Stimulated activated naive CD4-positive, alpha-beta T cell (primary cell): ENCODE data around the gene MPRIP.

Source experiments
- DNase-seq, 6 experiments: peaks; one replicate each; lab custom pipeline; 2025; lab: John Stamatoyannopoulos, UW

MPRIP gene

GRCh38 chr17:17070931-17071330 is 28.7 kb downstream of the MPRIP start:
- no peak for DNase-seq

GRCh38 chr17:17071531-17072360 is 29.5 kb downstream of the MPRIP start:
- DNase-seq: no peak

GRCh38 chr17:17072546-17072945 is 30.3 kb downstream of the MPRIP start:
- no peak for DNase-seq

- DNase-seq: no peak
These were observed 30.8 kb downstream of the MPRIP start for GRCh38 chr17:17073030-17073564.

GRCh38 chr17:17073581-17074403 is 31.5 kb downstream of the MPRIP start:
- no peak for DNase-seq

- no peak for DNase-seq
These were observed 33.0 kb downstream of the MPRIP start for GRCh38 chr17:17075125-17075781.

GRCh38 chr17:17076066-17076465 is 33.8 kb downstream of the MPRIP start:
- DNase-seq: no peak

GRCh38 chr17:17077101-17077500 is 34.8 kb downstream of the MPRIP start:
- no peak for DNase-seq

GRCh38 chr17:17077861-17078732 is 35.8 kb downstream of the MPRIP start:
- no peak for DNase-seq

- no peak for DNase-seq
These were observed 36.6 kb downstream of the MPRIP start for GRCh38 chr17:17078832-17079231.

GRCh38 chr17:17079336-17079735 is 37.1 kb downstream of the MPRIP start:
- DNase-seq: no peak

GRCh38 chr17:17079761-17080160 is 37.5 kb downstream of the MPRIP start:
- no peak for DNase-seq

- no peak for DNase-seq
These were observed 37.9 kb downstream of the MPRIP start for GRCh38 chr17:17080181-17080631.

- no peak for DNase-seq
These were observed 38.5 kb downstream of the MPRIP start for GRCh38 chr17:17080781-17081180.

- no peak for DNase-seq
These were observed 39.2 kb downstream of the MPRIP start for GRCh38 chr17:17081304-17081940.

- DNase-seq: no peak
These were observed 40.6 kb downstream of the MPRIP start for GRCh38 chr17:17082878-17083277.

- DNase-seq: no peak
These were observed 42.1 kb downstream of the MPRIP start for GRCh38 chr17:17084317-17084835.

- no peak for DNase-seq
These were observed 42.7 kb downstream of the MPRIP start for GRCh38 chr17:17084941-17085340.

GRCh38 chr17:17086585-17086984 is 44.3 kb downstream of the MPRIP start:
- no peak for DNase-seq

GRCh38 chr17:17087424-17088015 is 45.3 kb downstream of the MPRIP start:
- DNase-seq: no peak
